ENCODE measurements around the gene FER1L5.

FER1L5 gene

GRCh38 chr2:96751800-96752199, 109.2 kb downstream of the FER1L5 start:
- DNase-seq (ENCODE audit: low read depth), result no peak

GRCh38 chr2:96753661-96754282, 111.2 kb downstream of the FER1L5 start:
- no peak for DNase-seq (ENCODE audit: low read depth)

- no peak for DNase-seq (ENCODE audit: low read depth)
Measured at GRCh38 chr2:96754317-96754716, 111.8 kb downstream of the FER1L5 start.

Data from activated T-cell treated with anti-CD3 and anti-CD28 coated beads for 1 hour (primary cell).